GM21515 (cell line): ENCODE data around the gene SLC45A3.

Experiments used
- ATAC-seq: cut with Tn5 transposase; IDR thresholded peaks from one replicate; pipeline ENCODE4 v1.9.1; 2021; ENCODE audit not compliant: unreplicated experiment

Gene SLC45A3

DNA sequence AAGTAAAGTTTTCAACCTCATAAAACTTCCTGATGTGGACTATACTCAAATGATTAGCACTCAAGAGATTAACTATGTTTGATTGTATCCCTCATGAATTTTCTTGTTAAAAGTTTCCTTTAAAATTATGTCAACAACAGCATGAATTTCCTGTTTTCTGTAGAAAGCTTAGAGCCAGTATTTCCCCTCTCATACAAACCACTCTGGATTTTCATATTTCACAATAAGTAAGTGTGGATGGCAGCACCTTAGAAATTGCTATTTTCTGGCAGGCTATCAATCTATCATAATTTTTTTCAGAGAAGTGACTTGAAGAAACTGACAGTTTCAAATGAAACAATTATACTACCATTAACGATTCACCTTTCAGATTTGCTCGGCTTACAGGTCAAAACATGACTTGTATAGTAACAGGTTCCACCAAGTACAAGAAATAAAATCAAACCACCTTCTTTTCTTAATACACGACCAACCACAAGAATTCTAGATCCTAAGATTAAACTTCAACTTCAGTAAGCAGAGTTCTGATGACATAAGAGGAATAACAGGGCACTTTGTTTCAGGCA, 69.3 kb downstream of the SLC45A3 start:
- no peak for ATAC-seq

DNA sequence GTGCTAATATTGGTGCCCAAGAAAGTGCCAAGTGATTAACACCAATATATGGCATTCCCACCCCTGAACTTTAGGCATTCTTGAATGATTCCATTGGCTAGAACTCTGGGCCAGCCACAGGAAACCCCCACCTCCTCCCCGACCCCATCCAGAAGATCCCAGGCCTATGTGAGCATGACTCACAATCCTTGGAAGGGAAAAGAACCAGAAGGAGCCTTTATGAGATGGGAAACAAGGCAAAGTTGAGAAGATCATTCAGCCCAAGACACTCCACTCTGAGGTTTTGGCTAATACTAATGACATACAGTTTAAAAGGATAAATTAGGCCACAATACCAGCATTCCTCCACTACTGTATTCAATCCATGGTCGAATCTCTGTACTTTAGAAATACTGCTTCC, 70.3 kb downstream of the SLC45A3 start:
- no peak for ATAC-seq
